Natural killer cell (primary cell): ENCODE measurements around the gene GPR42. TPM values are rescaled to one million over a fixed set of nuclear protein-coding genes. Genes with fewer than 3 reads are reported as not detected.

Experiments
- ATAC-seq, 3 donors: fragments of 150-1000 bp in 2 of 3; fragments of 200-7000 bp in 1 of 3; cut with Tn5 transposase; 1 replicate in 1 of 3; 2 replicates in 2 of 3; pipeline ENCODE4 v1.10.0; 2021; ENCODE audit warnings: mild to moderate bottlenecking in 2 of 3, moderate library complexity in 2 of 3
- DNase-seq, 2 donors: peaks; one replicate each; pipeline versions ENCODE4 v3.0.0 to v3.0.0-alpha.2; 2013 to 2021; ENCODE audit warnings: mixed read lengths in 1 of 2
- H3K27ac ChIP-seq: one replicate; pipeline ENCODE4 v1.5.1; 2013; ENCODE audit warnings: mild to moderate bottlenecking, low read length
- H3K27me3 ChIP-seq: one replicate; pipeline ENCODE4 v1.6.1; 2013; ENCODE audit warnings: low read length; ENCODE audit not compliant: control insufficient read depth, insufficient read depth
- H3K36me3 ChIP-seq: one replicate; pipeline ENCODE4 v1.6.1; 2013; ENCODE audit warnings: low read length; ENCODE audit not compliant: control insufficient read depth, insufficient read depth
- H3K4me1 ChIP-seq: one replicate; pipeline ENCODE4 v1.6.1; 2013; ENCODE audit warnings: low read length; ENCODE audit not compliant: control insufficient read depth, insufficient read depth
- H3K4me3 ChIP-seq: one replicate; pipeline ENCODE4 v1.5.1; 2013; ENCODE audit warnings: low read length
- H3K9me3 ChIP-seq: one replicate; pipeline ENCODE4 v1.6.1; 2013; ENCODE audit warnings: low read length; ENCODE audit not compliant: control insufficient read depth, insufficient read depth
- H3K27ac Mint-ChIP-seq, 2 donors: one replicate each; pipeline ENCODE4 v1.8.0; 2022; ENCODE audit warnings: mild to moderate bottlenecking in 2 of 2, mixed read lengths in 2 of 2, moderate library complexity in 1 of 2
- H3K27me3 Mint-ChIP-seq, 2 donors: one replicate each; pipeline ENCODE4 v1.8.0; 2022; ENCODE audit warnings: low read depth in 2 of 2, mixed read lengths in 2 of 2
- H3K36me3 Mint-ChIP-seq: one replicate; pipeline ENCODE4 v1.8.0; 2022; ENCODE audit warnings: mixed read lengths
- H3K4me1 Mint-ChIP-seq, 2 donors: one replicate each; pipeline ENCODE4 v1.8.0; 2022; ENCODE audit warnings: mixed read lengths in 2 of 2
- H3K4me3 Mint-ChIP-seq: one replicate; pipeline ENCODE4 v1.8.0; 2022; ENCODE audit warnings: mild to moderate bottlenecking, moderate library complexity, mixed read lengths
- H3K9me3 Mint-ChIP-seq, 2 donors: one replicate each; pipeline ENCODE4 v1.8.0; 2022; ENCODE audit warnings: mixed read lengths in 2 of 2
- WGBS: methylation state at CpG from one replicate; pipeline ENCODE4 v1.1.7; 2013; ENCODE audit warnings: missing lambda C conversion rate; ENCODE audit not compliant: insufficient coverage; 5-methylcytosine and 5-hydroxymethylcytosine counted together
- intact Hi-C: fragments of 100-400 bp; cut with micrococcal nuclease; formaldehyde crosslinking; loops from one replicate; pipeline ENCODE4 v1.14.2; 2022
- total RNA-seq, 4 donors: library from RNA; stranded (reverse); fragments of 120-200 nt in 1 of 4; gene quantifications; one replicate each; pipeline versions ENCODE4 v1.2.3 to v1.2.4, GENCODE V29; 2013 to 2022
- TF ChIP-seq, protein P1 (sequence below): fragments of 200-600 bp; IDR thresholded peaks from one replicate; pipeline ENCODE4 v1.8.0; 2022; ENCODE audit warnings: antibody characterized with exemption

Gene GPR42
- total RNA-seq, 3 donors from 2014 or later (not counting 1 experiment from before 2014, with no cell fraction given): 0.19 to 1.5 TPM; not detected in 1

DNA sequence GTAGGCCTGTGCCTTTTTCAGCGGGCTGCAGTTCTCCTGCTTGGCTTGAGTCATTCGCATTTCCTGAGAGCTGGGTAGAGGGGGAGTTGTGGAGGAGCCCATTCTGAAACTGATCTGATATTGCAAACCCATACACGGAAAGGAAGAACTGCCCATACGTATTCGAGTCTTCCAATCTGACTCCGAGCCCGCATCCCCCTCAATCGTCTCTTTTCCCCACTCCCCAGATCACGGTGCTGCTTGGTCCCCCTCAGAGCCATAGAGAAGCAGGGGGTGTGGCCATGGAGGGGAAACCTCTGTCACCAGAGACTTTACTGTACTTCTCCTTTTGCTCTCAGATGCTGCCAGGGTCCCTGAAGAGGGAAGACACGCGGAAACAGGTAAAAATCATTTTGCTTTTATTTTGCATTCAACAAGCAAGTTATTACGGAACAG, 42.0 kb upstream of the GPR42 start, which contains the start of gene CD22:
Gene CD22 (plus strand): TSS at position 337 of the 435 bp plus-strand sequence. CDS start 2,854 bp downstream, outside the sequence.
- DNase-seq: no peak
- H3K27me3 Mint-ChIP-seq: peaks cover 15 to 26% of the 10 kb centered on the region in 2 donors

DNA sequence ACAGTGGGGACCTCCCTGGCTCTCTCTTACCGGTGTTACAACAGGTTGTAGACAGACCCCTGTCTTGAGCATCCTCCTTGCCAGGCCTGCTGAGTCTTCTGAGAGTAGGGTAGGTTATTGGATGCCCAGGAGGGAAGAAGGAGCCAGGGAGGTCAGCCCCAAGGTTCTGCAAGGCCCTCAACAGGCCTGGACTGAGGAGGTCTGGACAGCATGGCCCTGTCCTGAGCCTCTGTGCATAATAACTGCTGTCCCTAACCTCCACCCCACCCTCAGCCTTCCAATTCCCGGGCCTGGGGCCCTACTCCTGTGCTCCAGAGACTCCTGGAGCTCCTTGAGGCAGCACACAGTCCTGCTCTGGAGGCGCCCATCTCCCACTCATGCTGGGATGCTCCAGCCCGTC, 41.5 kb upstream of the GPR42 start:
- peak overlapping the region; percentile 56 for H3K4me3 ChIP-seq
- TF ChIP-seq, protein P1, sequence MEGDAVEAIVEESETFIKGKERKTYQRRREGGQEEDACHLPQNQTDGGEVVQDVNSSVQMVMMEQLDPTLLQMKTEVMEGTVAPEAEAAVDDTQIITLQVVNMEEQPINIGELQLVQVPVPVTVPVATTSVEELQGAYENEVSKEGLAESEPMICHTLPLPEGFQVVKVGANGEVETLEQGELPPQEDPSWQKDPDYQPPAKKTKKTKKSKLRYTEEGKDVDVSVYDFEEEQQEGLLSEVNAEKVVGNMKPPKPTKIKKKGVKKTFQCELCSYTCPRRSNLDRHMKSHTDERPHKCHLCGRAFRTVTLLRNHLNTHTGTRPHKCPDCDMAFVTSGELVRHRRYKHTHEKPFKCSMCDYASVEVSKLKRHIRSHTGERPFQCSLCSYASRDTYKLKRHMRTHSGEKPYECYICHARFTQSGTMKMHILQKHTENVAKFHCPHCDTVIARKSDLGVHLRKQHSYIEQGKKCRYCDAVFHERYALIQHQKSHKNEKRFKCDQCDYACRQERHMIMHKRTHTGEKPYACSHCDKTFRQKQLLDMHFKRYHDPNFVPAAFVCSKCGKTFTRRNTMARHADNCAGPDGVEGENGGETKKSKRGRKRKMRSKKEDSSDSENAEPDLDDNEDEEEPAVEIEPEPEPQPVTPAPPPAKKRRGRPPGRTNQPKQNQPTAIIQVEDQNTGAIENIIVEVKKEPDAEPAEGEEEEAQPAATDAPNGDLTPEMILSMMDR: no peak
- Mint-ChIP-seq H3K27me3 (peaks cover 15 to 28% of the 10 kb centered on the region in 2 donors), H3K4me3 (no peak overlapping the region), H3K4me1 (no peaks in the 10 kb centered on the region), H3K27ac (no peak overlapping the region), H3K36me3 (no peaks in the 10 kb centered on the region), H3K9me3 (no peaks in the 10 kb centered on the region)
- 59% methylated on average over 4 of the region's 4 CpGs for WGBS
- H3K36me3 ChIP-seq: no peaks in the 10 kb centered on the region
- H3K9me3 ChIP-seq: no peaks in the 10 kb centered on the region
- no peaks in the 10 kb centered on the region for H3K27me3 ChIP-seq
- ATAC-seq (no peak), DNase-seq (no peak)
- intact Hi-C loops: no loop called here
- H3K4me1 ChIP-seq: peaks cover 12% of the 10 kb centered on the region
- H3K27ac ChIP-seq: peak overlapping the region; percentile 73

More for the DNA sequence above, 42.0 kb upstream of the GPR42 start, which contains the start of gene CD22:
- ATAC-seq: peak in 1 of 3 donors; percentile 36
- 24% methylated on average over 12 of the region's 12 CpGs for WGBS
- Histone ChIP-seq H3K9me3 (no peaks in the 10 kb centered on the region), H3K36me3 (no peaks in the 10 kb centered on the region), H3K4me1 (peaks cover 12% of the 10 kb centered on the region), H3K27me3 (no peaks in the 10 kb centered on the region), H3K4me3 (peak within 1 kb of the TSS; percentile 56), H3K27ac (peak within 1 kb of the TSS; percentile 73)
- Mint-ChIP-seq H3K27ac (no peak within 1 kb of the TSS), H3K4me3 (no peak within 1 kb of the TSS), H3K9me3 (no peaks in the 10 kb centered on the region), H3K36me3 (no peaks in the 10 kb centered on the region), H3K4me1 (no peaks in the 10 kb centered on the region)
- TF ChIP-seq, protein P1: no peak
- intact Hi-C loops: no loop called here

GRCh38 chr19:35330475-35330874, 40.4 kb upstream of the GPR42 start:
- H3K27me3 Mint-ChIP-seq: peaks cover 15 to 28% of the 10 kb centered on the region in 2 donors
- TF ChIP-seq, protein P1: no peak
- no peaks in the 10 kb centered on the region for H3K36me3 Mint-ChIP-seq
- intact Hi-C loops: no loop called here
- H3K27me3 ChIP-seq: no peaks in the 10 kb centered on the region
- no peaks in the 10 kb centered on the region for H3K9me3 ChIP-seq
- peak overlapping the region; percentile 73 for H3K27ac ChIP-seq
- 62% methylated on average over 5 of the region's 7 CpGs for WGBS
- DNase-seq (no peak), ATAC-seq (no peak)
- no peak overlapping the region for H3K27ac Mint-ChIP-seq
- H3K36me3 ChIP-seq: no peaks in the 10 kb centered on the region
- no peaks in the 10 kb centered on the region for H3K4me1 Mint-ChIP-seq
- no peaks in the 10 kb centered on the region for H3K9me3 Mint-ChIP-seq
- H3K4me3 Mint-ChIP-seq: no peak overlapping the region
- peak overlapping the region; percentile 56 for H3K4me3 ChIP-seq
- peaks cover 12% of the 10 kb centered on the region for H3K4me1 ChIP-seq
